Activated CD8-positive, alpha-beta memory T cell treated with anti-CD3 and anti-CD28 coated beads, Interleukin-2, amount 50 U/mL, for 4 hours (primary cell): ENCODE data around the gene LHFPL2.

Experiments used
- DNase-seq: peaks from one replicate; pipeline ENCODE4 v3.0.0-alpha.2; 2020

Gene LHFPL2

DNA sequence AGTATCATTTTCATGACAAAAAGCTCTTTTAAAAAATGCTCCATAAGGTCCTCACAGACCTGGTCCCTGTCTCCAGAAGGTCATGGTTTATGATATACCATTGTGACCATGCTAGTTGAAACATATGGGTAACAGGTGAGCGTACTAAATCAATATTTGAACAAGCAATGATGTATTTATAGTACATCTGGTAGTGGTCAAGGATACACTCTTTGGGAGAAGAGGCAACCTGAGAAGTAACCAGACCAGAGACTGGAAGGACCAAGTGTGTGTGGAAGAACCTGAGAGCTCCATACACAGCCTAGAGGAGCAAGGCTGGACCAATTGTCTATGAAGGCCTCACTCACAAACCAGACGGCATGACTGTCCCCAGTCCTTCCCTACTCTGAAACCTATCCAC, 55.1 kb downstream of the LHFPL2 start:
- no peak for DNase-seq

- no peak for DNase-seq
Measured at GRCh38 chr5:78592735-78593386, 55.7 kb downstream of the LHFPL2 start.

DNA sequence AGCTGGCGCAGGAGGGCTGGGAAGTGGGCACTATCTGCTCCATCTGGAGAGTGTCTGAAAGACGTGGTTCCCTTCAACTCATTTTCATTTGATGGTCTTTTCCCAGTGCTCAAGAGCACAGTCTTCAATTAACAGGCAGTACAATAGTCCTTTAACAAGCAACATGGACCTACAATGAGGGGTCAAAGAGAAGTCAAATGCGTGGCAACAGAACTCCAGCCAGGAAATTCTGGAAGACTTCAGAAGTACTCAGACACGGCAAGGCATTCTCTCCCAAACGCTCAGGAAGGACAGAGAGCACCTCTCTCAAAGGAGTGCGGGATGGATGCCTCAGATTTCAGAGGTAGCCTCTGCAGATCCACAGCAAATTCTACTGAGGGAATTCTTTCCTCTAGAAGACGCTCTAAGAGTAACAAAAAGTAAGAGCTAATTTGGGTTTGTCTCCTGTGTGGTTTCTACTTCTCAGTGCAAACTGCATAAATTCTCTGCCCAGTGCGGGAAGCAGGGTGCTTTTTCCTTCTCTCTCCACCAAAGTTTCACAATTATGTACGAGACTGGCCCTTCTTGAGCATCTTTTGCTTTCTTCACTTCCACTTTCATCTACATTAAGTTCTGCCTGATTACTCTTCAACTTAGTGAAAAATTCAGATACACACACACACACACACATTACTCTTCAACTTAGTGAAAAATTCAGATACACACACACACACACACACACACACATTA, 56.4 kb downstream of the LHFPL2 start:
- DNase-seq = no peak

GRCh38 chr5:78591138-78591612, 57.4 kb downstream of the LHFPL2 start:
- DNase-seq = no peak

DNA sequence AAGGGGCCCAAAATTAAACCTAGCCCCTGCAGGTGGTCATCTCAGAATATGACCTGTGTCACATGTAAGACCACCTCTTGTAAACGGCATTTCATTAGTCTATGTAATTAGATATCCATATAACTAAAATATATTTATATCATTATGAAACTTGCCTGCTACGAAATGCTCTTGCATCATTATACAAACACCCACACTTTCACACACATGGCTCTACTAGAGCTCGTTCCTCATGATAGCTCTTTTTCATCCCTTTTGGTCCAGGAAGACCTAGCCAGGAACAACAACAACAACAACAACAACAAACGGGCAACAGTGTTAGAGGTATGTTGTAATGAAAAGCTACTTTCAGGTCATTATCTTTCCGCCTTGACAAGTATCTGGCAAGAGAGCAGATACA, 58.6 kb downstream of the LHFPL2 start:
- DNase-seq = no peak

DNA sequence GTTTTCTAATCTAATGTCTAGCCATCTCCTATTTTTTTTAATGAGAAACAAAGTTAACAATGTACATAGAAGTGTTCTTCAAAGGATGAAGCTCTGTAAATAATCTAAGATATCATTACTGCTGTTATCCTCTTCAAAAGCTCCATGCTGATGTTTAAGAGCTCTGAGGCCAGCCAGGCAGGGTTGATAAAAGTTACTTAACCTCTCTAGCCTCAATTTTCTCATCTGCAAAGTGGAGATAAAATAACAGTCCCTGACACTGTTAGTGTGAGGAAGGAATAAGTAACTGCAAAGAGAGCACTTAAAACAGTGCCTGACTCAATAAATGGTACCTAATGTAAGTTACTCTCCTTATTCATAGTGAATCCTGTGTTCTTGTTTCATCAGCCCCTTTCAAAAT, 60.1 kb downstream of the LHFPL2 start:
- no peak for DNase-seq

- no peak for DNase-seq
Measured at GRCh38 chr5:78587775-78588291, 60.7 kb downstream of the LHFPL2 start.

DNA sequence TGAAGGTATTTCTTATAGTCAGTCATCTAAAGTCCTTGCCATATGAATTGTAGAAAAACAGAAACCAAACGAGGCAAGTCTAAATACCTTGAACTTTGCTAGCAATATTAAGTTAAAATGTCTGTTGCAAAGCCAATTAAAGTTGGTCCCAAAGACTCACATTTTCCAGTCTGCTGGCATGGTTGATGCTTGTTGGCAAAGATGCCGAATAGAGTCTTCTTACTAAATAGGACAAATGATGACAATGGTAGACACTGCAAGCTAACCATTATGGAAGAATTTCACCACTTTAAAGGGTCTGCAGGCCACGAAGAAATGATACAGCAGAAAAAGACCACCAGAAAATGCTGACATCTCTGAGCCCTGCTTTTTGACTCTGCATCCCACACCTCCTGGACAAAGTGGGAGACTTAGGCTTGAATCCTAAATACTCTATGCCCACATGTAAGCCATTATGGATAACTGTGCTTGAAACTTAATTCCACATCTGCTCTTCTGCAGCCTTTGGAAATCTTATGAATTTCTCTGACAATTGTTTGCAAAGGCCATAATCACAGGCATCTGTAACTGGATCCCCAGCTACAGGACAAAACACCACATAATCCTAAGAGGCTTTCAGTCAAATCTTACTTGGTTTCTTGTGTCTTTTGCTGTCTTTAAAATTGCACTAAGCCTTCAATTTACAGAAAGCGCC, 61.3 kb downstream of the LHFPL2 start:
- DNase-seq = no peak

GRCh38 chr5:78586251-78586650, 62.3 kb downstream of the LHFPL2 start:
- no peak for DNase-seq

DNA sequence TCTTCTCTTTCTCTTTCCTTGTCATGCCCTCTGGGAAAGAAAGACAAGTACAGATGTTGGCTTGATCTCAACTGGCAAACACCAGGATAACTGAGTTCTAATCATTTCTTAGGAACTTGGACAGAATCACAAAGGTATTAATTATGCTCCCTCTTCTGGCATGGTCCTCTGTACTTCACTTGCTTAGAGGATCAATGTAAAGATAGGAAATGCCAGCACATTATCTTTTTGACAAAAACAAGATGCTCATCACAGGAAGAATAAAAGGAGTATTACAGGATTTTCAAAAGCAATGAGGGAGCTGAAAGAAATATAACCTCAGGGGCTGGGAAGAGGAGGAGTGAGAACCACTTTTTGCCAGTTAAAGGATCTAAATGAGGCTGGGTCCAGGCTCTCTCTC, 70.6 kb downstream of the LHFPL2 start:
- no peak for DNase-seq

DNA sequence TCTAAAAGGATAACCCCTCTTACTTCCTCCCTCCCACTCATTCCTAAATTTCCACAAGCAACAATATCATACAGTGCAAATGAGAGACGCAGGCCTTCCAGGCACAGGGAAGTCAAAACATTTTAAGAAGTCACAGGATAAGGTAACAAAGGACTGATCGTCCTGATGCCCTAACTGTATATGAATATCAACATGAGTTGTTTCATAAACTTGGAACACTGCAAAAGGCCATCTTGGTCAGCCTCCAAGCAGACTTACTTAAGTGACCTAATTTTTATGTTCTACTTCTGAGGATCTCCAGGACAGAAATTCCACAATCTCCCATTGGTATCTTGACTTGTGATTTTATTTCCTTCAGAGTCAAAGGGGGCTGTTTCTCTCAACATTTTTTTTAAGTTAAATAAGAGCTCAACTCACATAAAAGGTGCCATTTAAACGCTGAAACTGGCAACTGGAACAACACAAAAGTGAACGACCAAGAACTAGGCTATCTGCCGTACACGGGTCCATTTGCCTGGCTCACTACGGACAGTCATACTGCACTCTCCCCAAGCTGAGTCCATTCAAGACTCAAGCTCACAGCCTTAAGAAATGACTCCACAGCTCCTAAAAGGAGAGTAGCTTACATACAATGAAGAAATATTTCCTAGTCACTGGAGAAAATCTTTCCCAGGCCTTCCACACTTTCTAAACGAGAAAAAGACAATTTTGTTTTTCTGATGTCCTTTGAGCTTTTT, 71.3 kb downstream of the LHFPL2 start:
- DNase-seq = no peak

- no peak for DNase-seq
Measured at GRCh38 chr5:78576376-78576775, 72.2 kb downstream of the LHFPL2 start.

- DNase-seq = no peak
Measured at GRCh38 chr5:78574731-78575161, 73.8 kb downstream of the LHFPL2 start.

- DNase-seq = no peak
Measured at GRCh38 chr5:78574131-78574673, 74.4 kb downstream of the LHFPL2 start.

GRCh38 chr5:78573318-78573717, 75.3 kb downstream of the LHFPL2 start:
- no peak for DNase-seq

GRCh38 chr5:78570646-78571045, 77.9 kb downstream of the LHFPL2 start:
- no peak for DNase-seq

GRCh38 chr5:78569441-78569840, 79.1 kb downstream of the LHFPL2 start:
- DNase-seq = no peak

- DNase-seq = no peak
Measured at GRCh38 chr5:78568676-78569075, 79.9 kb downstream of the LHFPL2 start.

- DNase-seq = no peak
Measured at GRCh38 chr5:78568212-78568611, 80.4 kb downstream of the LHFPL2 start.

- DNase-seq = no peak
Measured at GRCh38 chr5:78567617-78568016, 81.0 kb downstream of the LHFPL2 start.

- no peak for DNase-seq
Measured at GRCh38 chr5:78566747-78567425, 81.7 kb downstream of the LHFPL2 start.

GRCh38 chr5:78565395-78565794, 83.2 kb downstream of the LHFPL2 start:
- no peak for DNase-seq
